Measurements from ENCODE around the gene TRIM51.
"Not testable (repeated sequence)": the region's sequence is repeated elsewhere in the genome, so short reads cannot be mapped to it uniquely, and the experiment has no call there.

The TRIM51 gene

GRCh38 chr11:55882997-55883396 is at the start of gene TRIM51:
Gene TRIM51, plus strand, starts transcription at chr11:55883297. Its CDS starts 2,132 bp downstream, at chr11:55885429.
- DNase-seq, result not testable (repeated sequence)

- TF ChIP-seq GATA1 (IDR thresholded peaks at IDR 0.05; ENCODE audit: low read depth, low read length) (no peak), POLR2A (IDR thresholded peaks at IDR 0.05; ENCODE audit: low read length) (no peak)
- DNase-seq, result no peak
Measured at GRCh38 chr11:55838452-55838851, 44.6 kb upstream of the TRIM51 start, which contains the start of gene OR5D16. Gene OR5D16, plus strand, starts transcription at chr11:55838752. Its CDS starts 0 bp downstream, at chr11:55838752.

- DNase-seq, result no peak
- TF ChIP-seq GATA1 (IDR thresholded peaks at IDR 0.05; ENCODE audit: low read depth, low read length), result no peak
- no peak for TF ChIP-seq POLR2A (IDR thresholded peaks at IDR 0.05; ENCODE audit: low read length)
Measured at GRCh38 chr11:55847453-55847852, 35.6 kb upstream of the TRIM51 start.

DNA sequence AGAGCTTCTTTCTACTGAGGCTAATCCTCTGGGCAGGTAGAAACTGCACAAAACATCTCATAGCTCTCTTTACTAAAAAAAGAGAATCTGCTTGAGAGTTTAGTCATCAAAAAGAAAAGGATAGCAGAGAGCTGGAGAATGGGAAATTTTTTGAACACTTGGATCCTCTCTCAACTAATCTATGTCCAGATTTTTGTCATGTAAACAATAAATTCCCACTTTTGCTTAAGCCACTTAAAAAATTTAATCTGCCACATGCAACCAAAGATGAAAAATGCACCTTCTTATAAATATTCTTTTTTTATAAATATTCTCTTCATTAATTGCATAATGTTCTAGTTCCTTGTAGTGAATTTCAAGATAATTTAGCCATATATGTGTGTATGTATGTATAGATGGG is 34.1 kb upstream of the TRIM51 start:
- TF ChIP-seq GATA1 (IDR thresholded peaks at IDR 0.05; ENCODE audit: low read depth, low read length), result no peak
- no peak for DNase-seq

GRCh38 chr11:55852141-55852540 is 31.0 kb upstream of the TRIM51 start:
- DNase-seq, result no peak
- TF ChIP-seq POLR2A (IDR thresholded peaks at IDR 0.05; ENCODE audit: low read length) (no peak), GATA1 (IDR thresholded peaks at IDR 0.05; ENCODE audit: low read depth, low read length) (no peak)

DNA sequence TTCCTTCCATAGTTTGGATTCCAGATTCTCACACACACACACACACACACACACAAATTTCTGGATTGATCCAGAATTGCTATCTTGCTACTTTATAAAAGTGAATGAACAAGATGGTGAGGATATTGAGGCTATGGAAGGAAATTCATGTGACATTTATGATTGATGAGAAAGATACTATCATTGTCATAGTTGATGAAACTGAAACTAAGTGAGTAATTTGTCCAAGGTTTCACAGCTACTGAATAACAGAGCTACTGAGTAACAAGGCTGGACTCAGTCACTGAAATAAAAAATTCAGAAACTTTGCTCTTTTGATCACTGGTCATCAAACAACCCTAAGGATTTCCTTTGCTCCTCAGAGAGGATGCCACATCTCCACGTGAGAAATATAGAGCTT is 28.4 kb upstream of the TRIM51 start:
- DNase-seq, result no peak
- TF ChIP-seq POLR2A (IDR thresholded peaks at IDR 0.05; ENCODE audit: low read length) (no peak), GATA1 (IDR thresholded peaks at IDR 0.05; ENCODE audit: low read depth, low read length) (no peak)

- DNase-seq, result not testable (repeated sequence)
Measured at GRCh38 chr11:55867354-55867753, 15.7 kb upstream of the TRIM51 start.

DNA sequence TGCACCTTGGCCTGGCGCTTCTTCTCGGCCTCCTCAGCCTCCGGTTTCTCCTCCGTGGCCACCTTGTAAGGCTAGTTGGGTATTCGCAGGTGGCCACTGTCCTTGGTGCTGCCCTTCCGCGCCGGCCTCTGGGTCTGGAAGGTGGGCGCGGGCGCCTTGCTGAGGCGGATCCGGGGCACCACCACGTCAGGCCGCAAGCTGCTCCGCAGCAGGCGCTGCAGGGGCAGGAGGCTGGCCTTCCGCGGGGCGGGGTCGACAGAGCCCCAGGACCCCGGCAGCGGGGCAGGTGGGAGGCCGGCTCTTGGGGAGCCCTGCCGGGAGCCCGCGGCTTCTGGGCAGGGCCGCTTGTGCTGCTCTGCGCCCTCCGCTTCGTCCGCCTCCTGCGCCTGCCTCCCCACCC is 10.4 kb upstream of the TRIM51 start:
- DNase-seq, result not testable (repeated sequence)

GRCh38 chr11:55873146-55873545 is 10.0 kb upstream of the TRIM51 start:
- DNase-seq, result not testable (repeated sequence)

DNA sequence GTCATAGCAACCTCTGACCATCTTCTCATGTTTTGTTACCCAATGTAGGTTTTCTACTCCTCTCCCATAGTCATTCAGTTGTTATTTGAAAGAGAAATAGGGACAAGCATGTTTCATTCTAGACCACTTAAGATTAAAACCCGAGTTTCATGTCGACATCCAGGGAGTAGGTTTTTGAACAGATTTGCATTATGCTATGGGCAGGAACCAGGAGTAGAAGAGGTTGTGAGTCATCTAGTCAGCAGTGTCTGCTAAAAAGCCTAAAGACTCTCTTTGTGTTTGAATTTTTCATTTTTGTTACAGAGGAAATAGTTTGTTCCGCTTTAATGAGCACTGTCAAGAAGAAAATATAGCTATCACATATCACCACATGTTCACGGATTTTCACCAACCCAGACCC is 1.9 kb downstream of the TRIM51 start:
- DNase-seq, result not testable (repeated sequence)

DNA sequence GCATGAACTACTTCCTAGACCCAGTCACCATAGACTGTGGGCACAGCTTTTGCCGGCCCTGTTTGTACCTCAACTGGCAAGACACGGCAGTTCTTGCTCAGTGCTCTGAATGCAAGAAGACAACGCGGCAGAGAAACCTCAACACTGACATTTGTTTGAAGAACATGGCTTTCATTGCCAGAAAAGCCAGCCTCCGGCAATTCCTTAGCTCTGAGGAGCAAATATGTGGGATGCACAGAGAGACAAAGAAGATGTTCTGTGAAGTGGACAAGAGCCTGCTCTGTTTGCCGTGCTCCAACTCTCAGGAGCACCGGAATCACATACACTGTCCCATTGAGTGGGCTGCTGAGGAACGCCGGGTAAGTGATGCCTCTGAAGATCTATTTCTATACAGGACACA is 2.4 kb downstream of the TRIM51 start:
- DNase-seq, result not testable (repeated sequence)

DNA sequence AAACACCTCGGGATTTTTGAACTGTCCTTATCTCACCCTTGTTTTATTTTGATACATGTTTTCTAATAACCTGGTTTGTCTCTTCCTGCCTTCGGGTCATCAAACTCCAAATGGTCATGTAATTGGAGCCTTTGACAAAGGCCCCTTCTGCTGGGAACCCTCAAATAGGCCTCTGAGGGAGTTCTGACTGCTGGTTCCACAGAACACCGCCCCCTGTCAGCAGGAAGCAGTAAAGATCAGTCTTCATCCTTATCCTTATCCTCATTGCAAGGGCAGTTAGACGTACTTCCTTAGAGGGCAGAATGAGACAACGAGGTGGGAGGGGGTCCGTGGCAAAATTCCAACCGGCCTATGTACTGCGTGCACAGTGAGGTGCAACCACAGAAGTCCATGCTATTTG is 12.1 kb downstream of the TRIM51 start:
- TF ChIP-seq POLR2A (IDR thresholded peaks at IDR 0.05; ENCODE audit: low read length), result no peak
- TF ChIP-seq GATA1 (IDR thresholded peaks at IDR 0.05; ENCODE audit: low read depth, low read length), result no peak
- no peak for DNase-seq

DNA sequence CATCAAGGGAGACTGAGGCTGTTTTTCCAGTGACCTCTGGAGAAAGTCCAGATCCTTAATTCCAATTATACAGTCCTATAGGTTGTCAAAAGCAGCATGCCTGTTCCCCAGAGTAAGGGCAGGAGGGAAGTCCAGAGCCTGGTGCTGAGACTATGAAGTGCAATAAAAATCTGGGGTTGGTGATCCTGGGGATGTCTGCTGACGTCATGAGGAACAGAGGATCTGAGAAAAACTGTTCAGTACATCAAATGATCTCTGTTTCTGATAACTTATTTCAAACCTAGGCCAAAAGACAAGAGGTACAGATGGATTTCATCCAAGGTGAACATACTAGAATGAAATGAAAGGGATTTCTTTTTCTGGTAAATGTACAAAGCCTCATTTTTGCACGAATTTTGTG is 19.2 kb downstream of the TRIM51 start:
- DNase-seq, result no peak
- TF ChIP-seq POLR2A (IDR thresholded peaks at IDR 0.05; ENCODE audit: low read length) (no peak), GATA1 (IDR thresholded peaks at IDR 0.05; ENCODE audit: low read depth, low read length) (no peak)

DNA sequence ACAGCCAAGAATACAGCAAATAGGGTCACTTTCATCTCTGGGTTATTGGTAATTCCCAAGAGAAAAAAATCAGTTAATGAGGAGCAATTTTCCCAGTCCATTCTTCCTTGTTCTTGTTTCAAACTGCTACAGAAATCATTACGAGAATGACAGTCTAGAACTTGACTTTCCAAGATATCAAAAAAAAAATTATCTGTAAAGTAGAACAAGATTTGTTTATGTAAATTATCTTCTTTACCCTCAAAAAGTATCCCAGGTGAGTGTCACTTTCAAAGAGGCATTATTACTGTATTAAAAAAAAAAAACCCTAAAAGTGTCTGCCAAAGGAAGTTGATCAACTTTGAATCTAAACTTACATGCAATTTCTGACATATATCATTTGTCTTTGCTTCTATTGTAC is 31.4 kb downstream of the TRIM51 start, which contains the start of gene OR5W2:
Gene OR5W2 (minus strand): TSS at position 101 of the 400 bp plus-strand sequence. CDS start 0 bp downstream, at position 101.
- no peak for DNase-seq
- TF ChIP-seq GATA1 (IDR thresholded peaks at IDR 0.05; ENCODE audit: low read depth, low read length) (no peak), POLR2A (IDR thresholded peaks at IDR 0.05; ENCODE audit: low read length) (no peak)

GRCh38 chr11:55920537-55920936 is 37.4 kb downstream of the TRIM51 start:
- TF ChIP-seq GATA1 (IDR thresholded peaks at IDR 0.05; ENCODE audit: low read depth, low read length), result no peak
- DNase-seq, result no peak

DNA sequence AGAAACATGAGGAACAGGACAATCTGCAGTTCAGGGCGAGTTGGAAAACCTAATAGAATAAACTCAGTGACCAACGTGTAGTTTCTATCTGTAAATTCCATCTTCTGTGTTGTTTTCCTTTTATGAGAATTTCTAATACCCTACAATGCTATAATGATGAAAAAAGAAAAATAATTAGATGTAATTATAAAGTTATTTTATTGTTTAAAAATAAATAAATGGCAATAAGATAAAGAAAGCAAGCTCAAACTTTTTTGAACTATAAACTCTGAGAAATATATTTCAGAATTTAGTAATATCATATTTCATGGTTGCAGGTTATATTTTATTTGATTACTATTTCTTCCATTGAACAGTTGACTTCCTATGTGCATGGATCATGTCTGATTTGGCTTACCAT is 53.2 kb downstream of the TRIM51 start, which contains the start of gene OR5I1:
Gene OR5I1 (minus strand): TSS at position 101 of the 400 bp plus-strand sequence. CDS start 0 bp downstream, at position 101.
- no peak for TF ChIP-seq POLR2A (IDR thresholded peaks at IDR 0.05; ENCODE audit: low read length)
- no peak for TF ChIP-seq GATA1 (IDR thresholded peaks at IDR 0.05; ENCODE audit: low read depth, low read length)
- no peak for DNase-seq

All from erythroblast (primary cell).